ENCODE measurements around the gene PRMT1. TPM values are rescaled to one million over a fixed set of nuclear protein-coding genes. Genes with fewer than 3 reads are reported as not detected.

Gene PRMT1
- total RNA-seq, 1 experiment from 2014 or later, result 219 TPM

GRCh38 chr19:49684251-49684982, 7.3 kb downstream of the PRMT1 start:
- in situ Hi-C loops (cut with HindIII; ENCODE audit: low pct_unique_long_range_greater_than_20kb, low sequenced_read_pairs), result no loop called here
- TF ChIP-seq POLR2AphosphoS5 (IDR thresholded peaks at IDR 0.05; ENCODE audit: low read depth, low read length) (no peak; the same call in 1 of the 2 replicates), SIN3A (IDR thresholded peaks at IDR 0.05; ENCODE audit: borderline replicate concordance, insufficient read depth, low read depth, low read length) (no peak), REST (IDR thresholded peaks at IDR 0.05; ENCODE audit: insufficient read depth in 1 of 2, low read depth in 2 of 2, low read length in 1 of 2) (no peak), CTCF (IDR thresholded peaks at IDR 0.05) (peak; percentile 86), TCF7L2 (IDR thresholded peaks at IDR 0.05; ENCODE audit: low read depth, low read length) (no peak)

DNA sequence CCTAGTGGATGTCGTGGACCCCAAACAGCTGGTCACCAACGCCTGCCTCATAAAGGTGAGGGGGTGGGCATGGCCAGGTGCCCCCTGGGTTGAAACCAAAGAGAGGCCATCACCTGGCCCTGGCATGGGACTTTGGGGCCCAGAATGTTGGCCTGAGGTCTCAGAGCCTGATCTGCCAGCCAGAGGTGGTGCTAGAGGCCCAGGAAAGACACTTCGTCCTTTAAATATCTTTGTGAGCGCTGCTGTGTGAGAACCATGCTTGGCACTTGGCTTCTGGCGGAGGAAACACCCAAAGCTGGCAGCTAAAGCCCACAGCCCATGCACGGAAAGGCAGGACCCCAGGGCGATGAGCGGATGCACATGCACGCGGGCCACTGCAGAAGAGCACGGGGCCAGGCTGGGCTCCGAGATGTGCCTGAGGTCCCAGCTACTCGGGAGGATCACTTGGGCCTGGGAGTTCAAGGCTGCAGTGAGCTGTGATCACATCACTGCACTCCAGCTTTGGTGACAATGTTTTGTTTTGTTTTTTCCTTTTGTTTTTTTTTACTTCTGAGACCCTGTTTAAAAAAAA, 8.0 kb downstream of the PRMT1 start:
- no peak for ATAC-seq
- H3K36me3 ChIP-seq (ENCODE audit: control insufficient read depth, insufficient read depth, low read length), result peaks cover 14% of the 10 kb centered on the region
- H3K27ac ChIP-seq (ENCODE audit: low read length), result no peak overlapping the region
- no TSS peak for BruUV-seq (replicated peaks)
- CTCF ChIA-PET, result interaction anchor here (0.7 to 0.8 kb wide), 3 partner anchors 13 to 571 kb away, joined by 3 to 5 read pairs (median 3); no protein-coding TSS in a partner anchor
- intact Hi-C loops (cut with micrococcal nuclease; ENCODE audit: unreplicated experiment) (no loop called here), in situ Hi-C loops (cut with HindIII; ENCODE audit: low pct_unique_long_range_greater_than_20kb, low sequenced_read_pairs) (no loop called here)
- no peak for DNase-seq (ENCODE audit: low read depth, low spot score)
- no peaks in the 10 kb centered on the region for H3K9me3 ChIP-seq (ENCODE audit: control insufficient read depth, insufficient read depth, low read depth, low read length)
- no peak overlapping the region for H3K4me3 ChIP-seq (ENCODE audit: low read depth in 2 of 2, low read length in 2 of 2)
- H3K27me3 ChIP-seq (ENCODE audit: control insufficient read depth, insufficient read depth, low read length), result no peaks in the 10 kb centered on the region
- H3K4me1 ChIP-seq (ENCODE audit: control insufficient read depth, insufficient read depth, low read length), result peaks cover 11% of the 10 kb centered on the region
- TF ChIP-seq POLR2AphosphoS5 (IDR thresholded peaks at IDR 0.05; ENCODE audit: low read depth, low read length), result no peak
- no peak for TF ChIP-seq CTCF (IDR thresholded peaks at IDR 0.05)
- no peak for TF ChIP-seq SIN3A (IDR thresholded peaks at IDR 0.05; ENCODE audit: borderline replicate concordance, insufficient read depth, low read depth, low read length)
- TF ChIP-seq TCF7L2 (IDR thresholded peaks at IDR 0.05; ENCODE audit: low read depth, low read length), result no peak
- TF ChIP-seq REST (IDR thresholded peaks at IDR 0.05; ENCODE audit: insufficient read depth in 1 of 2, low read depth in 2 of 2, low read length in 1 of 2), result no peak
- POLR2A ChIA-PET, result interaction anchor here (0.5 kb wide), 1 partner anchor 130 kb away, joined by 3 read pairs; no protein-coding TSS in a partner anchor

More at GRCh38 chr19:49684251-49684982, 7.3 kb downstream of the PRMT1 start:
- ChIA-PET CTCF (interaction anchor here (0.7 kb wide), 1 partner anchor 14 kb away, joined by 5 read pairs; no protein-coding TSS in a partner anchor), POLR2A (no interaction called here)
- intact Hi-C loops (cut with micrococcal nuclease; ENCODE audit: unreplicated experiment), result no loop called here
- Histone ChIP-seq H3K27ac (ENCODE audit: low read length) (no peak overlapping the region), H3K27me3 (ENCODE audit: control insufficient read depth, insufficient read depth, low read length) (no peaks in the 10 kb centered on the region), H3K9me3 (ENCODE audit: control insufficient read depth, insufficient read depth, low read depth, low read length) (no peaks in the 10 kb centered on the region), H3K4me3 (ENCODE audit: low read depth in 2 of 2, low read length in 2 of 2) (no peak overlapping the region), H3K4me1 (ENCODE audit: control insufficient read depth, insufficient read depth, low read length) (peaks cover 17% of the 10 kb centered on the region), H3K36me3 (ENCODE audit: control insufficient read depth, insufficient read depth, low read length) (peaks cover 14% of the 10 kb centered on the region)
- ATAC-seq (peak; percentile 41), DNase-seq (ENCODE audit: low read depth, low spot score) (no peak)
- no TSS peak for BruUV-seq (replicated peaks)
